SK-N-SH treated with all-trans-retinoic acid at 6 μM for 48 hours (cell line): ENCODE data around the gene TBC1D9.

ENCODE experiments used
- CREB5 ChIP-seq: fragments of 250-450 bp; sonication (Bioruptor Pico); IDR thresholded peaks from 2 replicates; pipeline ENCODE4 v1.5.1; 2020; ENCODE audit warnings: low read depth, mild to moderate bottlenecking, moderate library complexity
- CSDC2 ChIP-seq: fragments of 250-450 bp; sonication (Bioruptor Pico); IDR thresholded peaks from 2 replicates; pipeline ENCODE4 v1.5.0; 2020; ENCODE audit warnings: mild to moderate bottlenecking, moderate library complexity
- ISL1 ChIP-seq: fragments of 250-450 bp; sonication (Bioruptor Pico); IDR thresholded peaks from 2 replicates; pipeline ENCODE4 v2.1.2; 2022; ENCODE audit warnings: mild to moderate bottlenecking, moderate library complexity
- POU6F1 ChIP-seq: fragments of 250-450 bp; sonication (Bioruptor Pico); IDR thresholded peaks from 2 replicates; pipeline ENCODE4 v1.8.0; 2021; ENCODE audit warnings: low read depth, mild to moderate bottlenecking, moderate library complexity, borderline replicate concordance
- PPARA ChIP-seq: fragments of 250-450 bp; sonication (Bioruptor Pico); IDR thresholded peaks from 2 replicates; pipeline ENCODE4 v1.5.0; 2020; ENCODE audit warnings: mild to moderate bottlenecking, borderline replicate concordance
- RARB ChIP-seq: fragments of 250-450 bp; sonication (Bioruptor Pico); IDR thresholded peaks from 2 replicates; pipeline ENCODE4 v1.8.0; 2021; ENCODE audit warnings: mild to moderate bottlenecking, moderate library complexity
- TSHZ2 ChIP-seq: fragments of 250-450 bp; sonication (Bioruptor Pico); IDR thresholded peaks from 2 replicates; pipeline ENCODE4 v1.5.0; 2020; ENCODE audit warnings: mild to moderate bottlenecking, moderate library complexity
- ZC3H10 ChIP-seq: fragments of 250-450 bp; sonication (Bioruptor Pico); IDR thresholded peaks from 2 replicates; pipeline ENCODE4 v1.5.1; 2021; ENCODE audit warnings: mild to moderate bottlenecking, moderate library complexity
- ZFP3 ChIP-seq: fragments of 250-450 bp; sonication (Bioruptor Pico); IDR thresholded peaks from 2 replicates; pipeline ENCODE4 v1.5.0; 2020; ENCODE audit warnings: mild to moderate bottlenecking, moderate library complexity
- ZFP30 ChIP-seq: fragments of 450-650 bp; formaldehyde crosslinking; IDR thresholded peaks from 2 replicates; pipeline ENCODE4 v1.5.0; 2022; ENCODE audit warnings: mild to moderate bottlenecking, moderate library complexity

- TF ChIP-seq ZC3H10 (CRISPR knock-in tag) (no peak), PPARA (CRISPR knock-in tag) (no peak), RARB (CRISPR knock-in tag) (no peak), TSHZ2 (CRISPR knock-in tag) (no peak), CREB5 (CRISPR knock-in tag) (no peak), POU6F1 (CRISPR knock-in tag) (no peak), ZFP3 (CRISPR knock-in tag) (no peak), ZFP30 (CRISPR knock-in tag) (no peak), ISL1 (CRISPR knock-in tag) (no peak), CSDC2 (CRISPR knock-in tag) (no peak)
These were observed 114.3 kb downstream of the TBC1D9 start for GRCh38 chr4:140641789-140642439.
